NCI-H524 (cell line): ENCODE data around the gene BAHD1.

Source experiments
- DNase-seq, 2 experiments: peaks; one replicate each; lab custom pipeline; 2025; lab: John Stamatoyannopoulos, UW

Gene BAHD1

DNA sequence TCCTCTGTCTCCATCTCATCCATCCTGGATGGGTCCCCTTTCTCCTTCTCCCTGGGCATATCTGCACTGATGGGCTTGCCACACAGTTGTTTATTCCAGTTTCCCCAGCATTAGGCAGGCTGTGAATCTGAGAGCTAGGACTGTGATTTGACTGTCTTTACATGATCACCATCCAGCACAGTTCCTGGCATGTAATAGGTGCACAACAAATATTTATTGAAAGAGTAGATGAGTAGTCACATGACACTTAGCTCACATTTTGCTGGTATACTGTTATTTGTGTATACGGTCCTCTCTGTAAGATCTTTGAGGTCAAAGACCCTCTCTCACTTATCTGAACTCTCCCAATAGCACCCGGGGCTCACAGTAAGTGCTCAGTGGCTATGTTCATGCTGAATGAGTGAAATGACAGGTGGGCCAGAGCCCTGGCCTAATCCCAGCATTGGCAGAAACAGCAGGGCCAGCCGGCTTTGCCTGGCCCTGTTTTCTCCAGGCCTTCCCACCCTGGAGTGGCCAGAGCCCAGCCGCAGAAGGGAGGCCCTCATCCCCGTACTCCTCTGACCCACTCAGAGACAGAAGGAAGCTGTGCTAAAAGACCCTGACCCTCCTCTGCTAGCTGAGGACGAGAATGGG lies 16.2 kb upstream of the BAHD1 start:
- DNase-seq = peak in 1 of 2 experiments; percentile 46

DNA sequence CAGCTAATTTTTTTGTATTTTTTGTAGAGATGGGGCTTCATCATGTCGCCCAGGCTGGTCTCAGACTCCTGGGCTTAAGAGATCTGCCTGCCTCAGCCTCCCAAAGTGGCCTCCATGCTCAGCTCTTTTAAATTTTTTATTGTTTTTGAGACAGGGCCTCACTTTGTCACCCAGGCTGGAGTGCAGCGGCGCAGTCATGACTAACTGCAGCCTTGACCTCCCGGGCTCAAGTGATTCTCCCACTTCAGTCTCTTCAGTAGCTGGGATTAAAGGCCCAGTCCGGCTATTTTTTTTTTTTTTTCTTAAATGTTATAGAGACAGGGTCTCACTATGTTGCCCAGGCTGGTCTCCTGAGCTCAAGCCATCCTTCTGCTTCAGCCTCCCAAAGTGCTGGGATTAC lies 15.1 kb upstream of the BAHD1 start:
- DNase-seq = no peak

DNA sequence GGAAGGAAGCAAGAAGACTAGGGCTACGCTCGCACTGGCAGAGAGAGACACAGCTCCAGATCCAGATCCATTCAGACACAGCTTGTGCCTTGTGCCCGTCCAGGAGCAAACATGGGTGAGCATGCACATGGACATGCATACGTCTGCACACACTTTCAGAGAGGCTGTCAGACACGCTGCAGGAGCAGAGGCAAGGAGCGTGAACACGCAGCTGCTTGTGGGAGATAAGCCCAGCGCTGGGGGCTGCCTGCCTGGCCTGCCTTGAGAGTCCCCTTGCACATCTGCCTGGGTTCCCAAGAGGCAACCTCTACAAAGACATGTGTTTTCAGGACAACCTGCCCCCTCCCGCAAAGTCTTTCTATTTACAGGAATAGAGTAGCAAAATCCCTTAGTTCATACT lies 13.6 kb upstream of the BAHD1 start:
- DNase-seq = no peak

DNA sequence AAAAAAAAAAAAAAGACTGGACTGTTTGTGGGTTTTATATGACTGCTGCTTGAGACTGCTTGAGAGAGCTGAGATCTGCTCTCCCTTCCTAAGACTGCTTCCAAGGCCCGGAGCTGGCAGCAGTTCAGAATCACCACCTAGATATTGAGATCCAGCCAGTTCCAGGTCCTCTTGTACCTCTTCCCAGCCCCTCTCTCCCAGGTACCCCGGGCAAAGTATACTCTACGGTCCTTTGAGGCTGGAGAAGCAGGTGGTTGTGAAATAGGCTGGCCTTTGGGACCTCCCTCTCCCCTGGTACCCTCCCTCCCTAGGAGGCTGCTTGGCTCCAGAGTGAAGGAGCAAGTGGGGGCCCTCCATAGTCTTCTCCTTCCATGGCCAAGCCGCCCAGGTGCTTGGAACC lies 12.6 kb upstream of the BAHD1 start:
- no peak for DNase-seq

DNA sequence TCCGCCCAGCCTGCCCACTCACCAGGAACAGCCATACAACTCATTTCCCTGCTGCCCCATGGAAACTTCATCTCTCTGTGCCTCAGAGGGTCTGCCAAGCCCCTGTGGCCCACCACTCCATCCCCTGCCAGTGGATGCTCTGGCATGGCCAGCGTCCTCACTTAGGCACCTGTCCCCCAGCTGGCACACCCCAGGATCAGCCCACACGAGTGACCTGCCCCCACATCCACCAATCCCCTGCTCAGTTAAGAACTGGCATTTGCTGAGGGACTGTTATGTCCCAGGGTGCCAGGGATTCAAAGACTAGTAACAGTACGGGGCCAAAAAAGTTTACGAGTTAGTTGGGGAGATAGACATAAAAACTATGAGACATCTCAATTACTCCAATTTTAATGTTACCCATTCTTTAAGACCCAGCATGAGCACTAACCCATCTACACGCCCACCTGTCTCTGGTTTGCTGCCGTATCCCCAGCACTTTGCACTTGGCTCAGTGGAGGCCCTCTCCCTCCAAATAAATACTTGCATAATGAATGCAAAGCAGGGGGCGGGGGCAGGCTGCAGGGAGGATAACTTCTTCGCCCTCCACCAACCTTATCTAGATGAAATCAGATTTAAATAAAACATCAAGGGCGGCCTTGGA lies 11.6 kb upstream of the BAHD1 start:
- no peak for DNase-seq

DNA sequence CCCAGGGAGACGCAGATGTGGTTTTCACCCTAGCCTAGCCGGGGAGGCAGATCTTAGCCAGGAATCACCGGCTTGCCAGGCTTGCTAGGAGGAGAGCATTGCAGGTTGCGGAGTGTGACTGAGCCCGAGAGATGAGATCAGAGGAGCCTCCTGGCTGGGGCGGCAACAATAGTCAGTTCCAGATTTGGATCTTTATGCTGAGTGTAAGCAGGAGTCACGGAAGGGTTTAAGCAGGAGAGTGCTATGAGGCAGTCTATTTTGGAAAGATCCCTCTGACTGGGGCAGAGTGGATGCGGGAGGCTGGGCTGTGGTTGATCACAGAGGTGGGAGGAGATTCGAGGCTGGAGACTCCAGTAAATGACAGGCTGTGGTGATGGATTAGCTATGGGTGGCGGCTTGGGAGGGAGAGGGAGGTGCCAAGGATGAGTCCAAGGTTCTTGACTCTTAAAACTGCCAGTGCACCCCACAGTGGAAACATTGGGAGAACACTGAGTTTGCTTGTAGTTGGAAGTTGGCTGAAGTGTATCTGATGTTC lies 10.4 kb upstream of the BAHD1 start:
- DNase-seq = peak in 1 of 2 experiments; percentile 26

DNA sequence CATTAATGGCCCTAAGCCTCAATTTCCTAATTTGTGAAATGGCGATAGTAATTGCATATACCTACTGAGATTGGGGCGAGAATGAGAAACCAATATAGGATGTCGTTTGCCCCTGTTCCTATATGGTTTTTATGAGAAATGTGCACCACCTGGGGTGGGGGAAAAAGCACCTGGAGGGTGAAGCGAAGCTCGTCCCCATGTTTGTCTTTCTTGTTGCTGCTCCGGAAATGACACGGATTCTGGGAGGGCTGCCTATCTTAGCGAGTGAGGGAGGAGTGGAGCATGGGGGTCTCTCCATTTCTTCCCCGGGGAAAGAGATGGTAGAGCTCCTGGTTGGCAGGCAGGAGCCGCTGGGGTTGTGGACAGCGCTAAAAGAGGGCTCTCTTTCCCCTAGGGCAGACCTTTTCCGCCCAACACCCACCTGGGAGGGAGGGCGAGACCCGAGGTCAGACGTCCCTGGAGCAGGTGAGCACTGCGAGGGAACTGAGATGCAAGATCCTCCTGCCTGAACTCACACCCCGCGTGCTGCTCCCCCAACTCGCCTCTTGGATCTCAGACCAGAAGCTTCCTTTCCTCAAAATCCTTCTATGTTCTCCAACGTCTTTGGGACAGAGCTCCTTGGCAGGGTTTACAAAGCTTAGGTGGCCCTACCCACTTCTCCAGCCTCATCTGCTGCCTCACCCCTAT lies 5.6 kb upstream of the BAHD1 start:
- DNase-seq = no peak

DNA sequence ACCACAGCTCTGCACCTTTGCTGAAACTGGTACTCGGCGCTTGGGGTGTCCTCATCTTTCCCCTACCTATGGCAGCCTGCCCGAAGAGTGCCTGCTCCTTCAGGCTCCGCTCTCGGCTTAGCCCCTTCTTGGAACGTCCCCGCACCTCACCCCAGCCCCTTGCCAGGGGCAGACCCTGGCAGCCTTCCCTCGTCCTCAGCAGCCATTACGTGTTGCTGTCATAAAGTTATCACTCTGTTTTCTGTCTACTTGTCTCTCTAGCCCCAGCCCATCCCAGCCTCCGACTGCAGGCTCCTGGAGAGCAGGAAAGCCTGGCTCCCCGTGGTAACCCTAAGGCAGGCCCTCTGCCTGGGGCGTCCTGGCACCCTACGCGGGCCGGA lies 5.1 kb upstream of the BAHD1 start:
- DNase-seq = no peak

DNA sequence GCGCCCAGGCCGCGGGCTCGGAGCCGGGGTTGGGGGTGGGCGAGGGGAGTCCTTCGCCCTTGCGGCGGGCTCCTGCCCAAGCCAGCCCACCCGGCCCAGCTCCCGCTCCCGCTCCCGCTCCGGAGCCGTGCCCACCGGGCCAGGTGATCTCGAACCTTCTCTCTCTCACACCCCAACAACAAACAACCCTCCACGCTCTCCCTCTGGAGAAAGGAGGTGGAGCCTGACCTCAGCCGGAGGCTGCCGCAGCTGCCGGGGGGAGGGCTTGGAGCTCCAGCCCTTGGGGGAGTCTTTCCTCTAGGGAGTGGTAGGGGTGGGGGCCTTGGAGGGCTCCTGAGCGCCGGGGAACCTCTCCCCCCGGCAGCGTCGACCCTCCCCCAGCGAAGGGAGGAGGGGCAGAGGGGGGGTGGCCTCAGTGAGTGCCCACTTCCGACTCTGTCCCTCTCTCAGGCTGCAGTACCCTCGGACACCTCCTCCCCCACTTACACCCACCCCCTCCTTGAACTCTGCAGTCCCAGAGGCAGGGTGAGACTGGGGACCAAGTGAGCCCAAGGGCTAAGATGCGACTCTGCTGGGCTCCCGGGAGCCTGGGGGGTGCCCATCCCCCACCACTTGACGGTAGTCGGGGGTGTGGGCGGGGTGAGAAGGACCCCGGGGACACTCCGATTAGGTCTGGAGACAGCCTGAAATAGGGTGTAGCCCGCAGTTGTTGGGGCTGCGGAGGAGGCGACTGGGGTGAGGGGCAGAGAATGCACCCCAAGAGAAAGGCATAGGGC lies 4.4 kb upstream of the BAHD1 start:
- peak in 1 of 2 experiments; percentile 43 for DNase-seq

DNA sequence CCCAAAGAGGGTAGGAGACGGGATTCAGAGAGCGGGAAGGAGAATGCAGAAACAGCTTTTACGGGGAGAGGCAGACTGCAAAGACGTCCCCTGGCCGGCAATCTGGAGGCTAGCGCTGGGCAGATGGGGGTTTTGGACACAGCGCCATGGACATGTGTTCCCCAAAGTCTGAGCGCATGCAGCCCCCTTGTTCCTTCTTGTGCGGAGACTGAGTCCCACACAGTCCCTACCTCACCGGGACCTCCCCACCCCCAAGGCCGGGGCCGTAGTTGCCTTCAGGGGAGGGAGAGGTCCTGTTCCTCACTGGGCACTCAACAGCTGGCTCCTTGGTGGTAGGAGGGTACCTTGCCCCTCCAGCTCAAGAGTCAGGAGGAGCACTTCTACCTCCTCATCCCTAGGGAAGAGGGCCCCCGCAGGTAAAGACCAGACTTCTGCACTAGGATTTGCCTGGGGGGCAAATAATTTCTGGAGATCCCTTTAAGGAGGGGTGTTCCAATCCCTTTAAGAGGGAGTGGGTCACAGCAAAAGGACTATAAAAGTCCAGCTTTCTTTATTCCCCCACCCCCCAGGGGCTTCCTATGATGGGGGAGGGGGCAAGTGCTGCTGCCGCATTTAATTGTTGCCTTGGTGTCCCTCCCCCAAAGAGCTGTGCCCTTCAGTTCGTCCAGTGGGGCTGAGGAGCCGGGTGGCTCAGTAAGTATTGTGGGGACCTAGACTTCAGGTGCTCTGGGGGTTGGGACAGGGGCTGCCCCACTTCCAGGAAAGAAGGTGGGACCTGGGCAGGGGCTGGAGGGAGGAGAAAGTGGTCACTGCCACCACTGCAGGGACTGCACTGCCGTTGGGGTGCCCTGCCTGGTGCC lies 3.6 kb upstream of the BAHD1 start:
- peak in 1 of 2 experiments; percentile 56 for DNase-seq

DNA sequence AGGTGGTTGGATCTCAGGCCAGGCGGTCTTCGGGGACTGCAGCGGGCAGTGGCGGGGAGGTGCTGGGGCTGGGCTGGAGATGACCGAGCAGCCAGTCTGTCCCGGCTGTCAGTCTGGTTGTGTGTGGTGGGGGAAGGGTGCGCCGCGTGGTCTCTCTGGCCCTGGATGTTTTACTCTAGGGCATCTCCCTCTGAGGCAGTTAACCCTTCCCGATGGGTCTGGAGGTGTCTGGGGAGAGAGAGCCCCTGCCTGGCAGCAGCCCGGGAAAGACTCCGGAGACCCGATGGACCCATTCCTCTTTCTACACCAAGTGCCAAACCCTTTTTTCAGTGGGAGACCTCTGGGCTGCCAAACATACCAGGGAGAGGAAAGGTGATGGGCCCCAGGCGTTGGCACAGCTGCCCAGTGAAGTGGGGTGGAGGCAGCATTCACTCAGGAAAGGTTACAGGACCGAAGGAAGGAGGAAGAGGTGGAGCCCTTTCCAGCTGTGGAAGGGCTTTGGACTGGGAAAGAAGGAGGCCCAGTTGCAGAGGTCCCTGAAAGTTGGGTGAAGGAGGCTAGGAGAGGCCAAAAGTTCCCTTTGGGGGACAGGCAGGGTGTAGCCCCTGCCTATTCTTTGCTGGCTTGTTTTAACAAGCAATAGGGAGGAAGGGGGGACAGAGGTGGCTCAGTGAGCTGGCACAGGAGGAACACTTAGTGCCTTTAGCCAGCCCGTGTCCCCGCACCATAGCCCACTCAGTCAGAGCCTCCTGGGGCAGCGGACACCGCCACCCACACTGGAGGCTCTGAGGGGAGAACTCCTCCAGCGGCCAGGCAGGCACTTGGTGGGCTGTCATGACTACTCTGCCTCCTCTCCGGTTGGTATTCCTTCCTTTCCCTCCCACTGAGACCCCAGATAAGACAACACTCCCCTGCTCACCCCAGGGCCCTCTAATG lies 2.7 kb upstream of the BAHD1 start:
- DNase-seq = no peak

DNA sequence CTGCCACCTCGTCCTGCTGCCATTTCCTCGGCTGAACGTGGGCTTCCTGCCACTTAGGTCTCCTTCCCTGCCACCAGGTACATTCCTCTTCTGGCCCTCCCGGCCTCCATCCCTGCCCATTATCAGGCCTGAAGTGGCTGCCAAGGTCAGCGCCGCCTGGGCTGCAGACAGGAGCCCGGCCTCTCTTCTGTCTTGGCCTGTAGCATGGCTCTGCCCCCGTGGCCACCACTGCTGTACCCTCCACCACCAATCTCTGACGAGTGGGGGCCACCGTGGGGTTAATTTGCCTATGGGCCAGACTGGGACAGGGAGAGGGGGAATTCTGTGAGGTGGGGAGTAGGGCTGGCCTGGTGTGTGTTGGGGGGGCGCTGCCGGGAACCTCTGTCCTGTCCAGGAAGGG lies 2.0 kb upstream of the BAHD1 start:
- DNase-seq = no peak

DNA sequence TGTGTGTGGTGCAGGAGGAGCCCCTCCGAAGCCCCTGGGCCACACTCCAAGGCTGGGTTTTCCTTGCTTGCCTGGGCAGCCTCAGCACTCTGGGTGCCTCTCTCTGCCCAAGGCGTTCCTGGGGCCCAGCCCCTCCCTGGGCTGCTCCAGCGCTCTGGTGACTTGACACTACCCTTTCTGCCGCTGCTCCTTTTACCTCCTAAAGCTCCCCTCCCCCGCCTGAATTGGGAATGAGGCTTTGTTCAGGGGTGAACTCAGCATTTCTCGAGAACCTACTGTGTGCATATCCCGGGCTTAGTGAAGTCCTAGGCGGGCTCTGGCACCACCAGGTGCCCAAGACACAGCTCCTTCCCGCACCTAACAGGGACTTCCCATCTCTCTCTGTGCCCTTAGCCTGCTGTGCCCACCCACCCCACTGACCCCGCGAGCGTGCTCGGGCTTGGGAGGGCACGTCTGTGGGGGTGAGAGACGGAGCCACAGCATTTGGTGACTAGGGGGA lies 1.2 kb upstream of the BAHD1 start:
- DNase-seq = peak; percentile 21 to 38

DNA sequence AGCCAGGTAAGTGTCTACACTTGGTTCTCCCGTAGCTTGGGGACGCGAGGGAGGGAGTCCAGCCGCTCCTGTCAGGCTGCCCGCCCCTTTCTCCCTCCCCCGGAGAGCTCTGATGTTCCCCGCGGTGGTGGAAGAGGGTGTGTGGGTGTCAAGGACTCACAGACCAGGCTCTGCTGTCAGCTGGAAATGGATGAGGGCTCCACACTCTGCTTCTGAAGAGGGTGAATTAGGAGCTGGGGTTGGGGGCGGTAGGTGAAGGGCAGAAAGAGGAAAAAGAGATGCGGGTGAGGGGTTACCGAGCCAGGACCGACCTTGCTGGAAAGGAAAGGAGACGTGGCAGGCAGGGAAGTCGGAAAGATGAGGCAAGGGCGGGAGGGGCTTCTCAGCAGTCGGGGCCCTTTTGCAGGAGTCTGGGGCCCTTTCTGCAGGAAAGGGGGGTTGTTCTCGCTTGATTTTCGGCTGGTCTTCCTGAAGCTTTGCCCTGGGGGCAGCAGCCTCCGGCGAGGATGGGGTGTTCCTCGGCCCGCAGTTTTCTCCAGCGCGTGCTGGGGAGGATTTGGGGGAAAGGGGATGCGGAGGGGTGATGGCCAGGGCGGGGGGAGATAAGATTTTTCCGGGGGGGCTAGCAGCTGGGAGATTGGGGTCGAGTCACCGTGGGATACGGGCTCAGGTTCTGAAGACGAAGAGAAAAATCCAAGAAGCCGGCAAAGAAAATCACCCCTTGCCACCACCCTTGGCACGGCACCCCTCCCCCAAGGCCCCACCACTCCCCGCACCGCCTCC lies 602 bp upstream of the BAHD1 start:
- DNase-seq = peak; percentile 28 to 64

DNA sequence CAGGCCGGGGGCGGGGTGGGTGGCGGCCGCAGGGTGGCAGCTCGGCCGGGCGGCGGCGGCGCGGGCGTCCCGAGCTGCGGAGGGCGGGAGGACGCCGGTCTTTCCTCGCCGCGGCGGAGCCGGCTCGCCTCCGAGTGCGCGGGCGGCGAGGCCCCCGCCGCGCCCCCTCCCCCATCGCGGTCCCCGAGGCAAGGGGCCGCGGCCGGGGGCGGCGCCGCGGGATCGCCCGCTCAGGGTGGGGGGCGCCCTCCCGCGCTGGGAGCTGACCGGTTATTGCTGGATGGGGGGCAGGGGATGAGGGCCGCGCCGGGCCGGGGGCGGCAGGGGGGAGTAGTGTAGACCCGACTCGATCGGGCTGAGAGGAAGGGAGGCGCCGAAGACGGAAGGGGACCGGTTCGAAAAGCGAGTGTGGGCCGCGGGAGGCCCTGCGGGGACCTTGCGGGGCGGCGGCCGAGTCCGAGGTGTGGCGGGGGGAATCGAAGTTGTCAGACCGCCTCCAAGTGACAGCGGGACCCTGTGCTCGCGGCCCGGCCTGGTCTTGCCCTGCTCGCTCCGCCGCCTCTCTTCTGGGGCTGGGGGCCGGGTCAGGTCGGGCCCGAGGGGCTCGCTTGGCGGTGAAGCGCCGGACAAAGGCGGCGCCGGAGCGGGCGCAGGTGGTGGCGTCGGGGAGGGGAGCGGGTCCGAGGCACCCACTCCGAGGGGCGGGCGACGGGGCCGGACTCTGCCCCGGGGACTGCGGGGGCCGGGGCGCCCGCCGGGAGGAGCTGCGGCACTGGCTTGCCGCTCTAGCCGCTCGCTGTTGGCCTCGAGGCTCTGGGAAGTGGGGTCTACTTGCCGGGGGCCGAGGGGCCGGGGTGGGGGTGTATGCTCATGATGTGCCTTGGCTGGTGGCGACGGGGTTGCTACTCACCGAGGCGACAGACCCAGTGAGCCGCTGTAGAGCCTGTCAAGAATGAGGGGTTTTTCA lies 1.1 kb downstream of the BAHD1 start:
- peak in 1 of 2 experiments; percentile 34 for DNase-seq

DNA sequence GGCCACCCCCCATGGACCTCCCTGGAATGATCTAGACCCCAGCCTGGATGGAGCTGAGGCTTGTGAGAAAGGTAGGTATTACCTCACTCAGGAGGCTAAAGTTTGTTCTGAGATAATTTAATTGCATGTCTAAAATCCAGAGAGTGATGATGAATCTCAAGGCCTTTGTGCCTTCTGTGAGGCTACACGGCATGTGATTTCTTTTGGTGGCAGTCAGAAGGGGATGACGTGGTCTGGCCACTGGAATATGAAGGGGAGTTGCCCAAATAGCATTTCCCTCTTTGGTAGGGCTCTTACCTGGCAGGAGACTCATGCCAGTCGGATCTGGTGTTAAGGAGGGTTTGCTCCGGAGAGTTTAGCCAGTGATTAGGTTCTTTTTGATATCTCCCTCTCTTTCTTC lies 2.5 kb downstream of the BAHD1 start:
- DNase-seq = no peak

DNA sequence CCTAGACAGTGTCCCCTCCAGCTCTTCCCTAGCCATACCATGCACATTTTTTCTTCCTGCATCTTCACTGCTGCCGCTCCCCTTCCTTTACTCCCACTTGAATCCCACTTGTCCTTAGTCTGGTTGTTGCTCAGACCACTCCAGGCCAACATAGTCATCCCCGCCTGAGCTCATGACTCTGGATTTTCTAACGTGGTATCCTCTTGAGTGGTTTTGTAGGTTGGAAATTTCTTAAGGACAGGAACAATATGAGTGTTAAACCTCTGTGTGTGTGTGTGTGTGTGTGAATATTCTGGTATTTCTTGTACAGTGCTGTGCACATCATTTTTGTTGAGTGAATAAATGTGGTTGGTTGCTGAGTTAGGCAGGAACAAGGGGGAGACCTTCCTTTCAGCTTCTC lies 3.1 kb downstream of the BAHD1 start:
- no peak for DNase-seq

DNA sequence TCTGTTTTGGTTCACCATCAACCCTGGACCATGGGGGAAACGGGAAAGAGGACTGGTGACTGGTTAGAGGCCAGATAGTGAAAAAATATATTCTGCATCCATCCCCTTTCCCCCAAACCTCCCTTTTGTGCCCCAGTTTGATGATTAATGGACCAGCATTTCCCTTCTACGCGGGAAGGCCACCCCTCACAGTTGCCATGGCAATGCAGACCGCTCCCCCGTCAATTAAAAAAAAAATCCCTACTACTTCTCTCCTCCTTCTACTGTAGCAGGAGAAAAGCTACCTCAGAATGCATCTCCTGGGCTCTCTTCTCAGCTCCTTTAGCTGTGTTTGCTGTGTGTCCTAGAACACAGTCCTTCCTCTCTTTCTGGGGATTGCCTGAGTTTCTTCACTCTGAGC lies 4.0 kb downstream of the BAHD1 start:
- no peak for DNase-seq
